ENCODE data around the gene CDIP1. TPM values are rescaled to one million over a fixed set of nuclear protein-coding genes. Genes with fewer than 3 reads are reported as not detected.

The CDIP1 gene
- total and polyA plus RNA-seq, 9 of the 15 experiments (the other 6 are each of a cell fraction or from before 2014, with no cell fraction given): 0.29 TPM; not detected in 8

DNA sequence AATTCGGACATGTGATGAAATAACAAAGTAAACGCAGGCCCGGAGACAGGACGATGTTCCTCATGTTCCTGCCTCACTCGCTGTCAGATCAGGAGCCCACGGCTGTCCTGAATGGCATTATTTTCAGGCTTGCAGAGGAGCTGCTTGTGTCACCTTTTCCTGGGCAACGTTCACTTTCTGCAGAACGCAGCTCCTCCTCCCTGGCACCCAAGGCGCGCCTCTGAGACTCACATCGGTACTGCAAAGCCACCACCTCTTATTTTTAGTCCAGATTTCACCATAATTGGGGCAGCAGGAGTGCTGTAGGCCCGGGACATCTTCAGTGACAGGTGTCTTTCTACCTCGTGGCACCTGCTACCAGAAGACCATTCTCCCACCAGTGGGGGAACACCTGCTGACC is 9.6 kb upstream of the CDIP1 start:
- intact Hi-C loops (cut with micrococcal nuclease): no loop called here
- TF ChIP-seq, protein P1, sequence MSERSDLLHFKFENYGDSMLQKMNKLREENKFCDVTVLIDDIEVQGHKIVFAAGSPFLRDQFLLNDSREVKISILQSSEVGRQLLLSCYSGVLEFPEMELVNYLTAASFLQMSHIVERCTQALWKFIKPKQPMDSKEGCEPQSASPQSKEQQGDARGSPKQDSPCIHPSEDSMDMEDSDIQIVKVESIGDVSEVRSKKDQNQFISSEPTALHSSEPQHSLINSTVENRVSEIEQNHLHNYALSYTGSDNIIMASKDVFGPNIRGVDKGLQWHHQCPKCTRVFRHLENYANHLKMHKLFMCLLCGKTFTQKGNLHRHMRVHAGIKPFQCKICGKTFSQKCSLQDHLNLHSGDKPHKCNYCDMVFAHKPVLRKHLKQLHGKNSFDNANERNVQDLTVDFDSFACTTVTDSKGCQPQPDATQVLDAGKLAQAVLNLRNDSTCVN (CRISPR knock-in tag; IDR thresholded peaks at IDR 0.05): no peak
- no peak for TF ChIP-seq RHOXF2B (CRISPR knock-in tag; conservative IDR thresholded peaks at IDR 0.05)
- TF ChIP-seq XRCC4 (IDR thresholded peaks at IDR 0.05; ENCODE audit: extremely low read depth, insufficient read depth, insufficient read length): no peak
- TF ChIP-seq FOXK2 (conservative IDR thresholded peaks at IDR 0.05 in 1 of 2, IDR thresholded peaks at IDR 0.05 in 1 of 2; ENCODE audit: low read depth in 2 of 2): no peak
- no peak for TF ChIP-seq PHB (CRISPR knock-in tag; IDR thresholded peaks at IDR 0.05)
- TF ChIP-seq LEF1 (IDR thresholded peaks at IDR 0.05): no peak
- TF ChIP-seq, protein P2, sequence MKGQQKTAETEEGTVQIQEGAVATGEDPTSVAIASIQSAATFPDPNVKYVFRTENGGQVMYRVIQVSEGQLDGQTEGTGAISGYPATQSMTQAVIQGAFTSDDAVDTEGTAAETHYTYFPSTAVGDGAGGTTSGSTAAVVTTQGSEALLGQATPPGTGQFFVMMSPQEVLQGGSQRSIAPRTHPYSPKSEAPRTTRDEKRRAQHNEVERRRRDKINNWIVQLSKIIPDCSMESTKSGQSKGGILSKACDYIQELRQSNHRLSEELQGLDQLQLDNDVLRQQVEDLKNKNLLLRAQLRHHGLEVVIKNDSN (CRISPR knock-in tag; IDR thresholded peaks at IDR 0.05): no peak
- no peak for TF ChIP-seq MAFK (IDR thresholded peaks at IDR 0.05; ENCODE audit: low read length)
- no peak for TF ChIP-seq ZNF316 (IDR thresholded peaks at IDR 0.05)
- ChIA-PET POLR2A (interaction anchor here (0.6 to 1.2 kb wide), 3 partner anchors 9 to 1394 kb away, joined by 3 read pairs; no protein-coding TSS in a partner anchor), CTCF (ENCODE audit: low intra/inter-chr PET ratio) (interaction anchor here (0.6 to 1.3 kb wide), 2 partner anchors 41 to 70 kb away, joined by 3 to 5 read pairs; no protein-coding TSS in a partner anchor)
- H3K4me2 ChIP-seq (ENCODE audit: insufficient read depth, low read length): no peak overlapping the region
- no peaks in the 10 kb centered on the region for H3K9me3 ChIP-seq (replicated peaks; ENCODE audit: control insufficient read depth, insufficient read depth, low read depth, low read length)
- DNase-seq (ENCODE audit: extremely low read depth in 1 of 4, low spot score in 3 of 4): peak in 1 of 4 experiments; percentile 2
- no TSS peak for BruUV-seq (replicated peaks)
- no peaks in the 10 kb centered on the region for H3K36me3 ChIP-seq (ENCODE audit: control insufficient read depth, insufficient read depth, low read length)
- no peak overlapping the region for H3K4me3 ChIP-seq
- H3K4me1 ChIP-seq (replicated peaks in 1 of 2; ENCODE audit: control insufficient read depth in 2 of 2, insufficient read depth in 2 of 2, low read length in 2 of 2): no peaks in the 10 kb centered on the region
- H3K79me2 ChIP-seq (ENCODE audit: control insufficient read depth, insufficient read depth, low read length): no peaks in the 10 kb centered on the region
- ATAC-seq: no peak
- in situ Hi-C loops (cut with MboI): no loop called here
- H3K27me3 ChIP-seq (ENCODE audit: control insufficient read depth in 2 of 2, insufficient read depth in 2 of 2, low read length in 2 of 2): peaks cover 35 to 64% of the 10 kb centered on the region in 2 experiments
- no peak overlapping the region for H3K27ac ChIP-seq (ENCODE audit: extremely low read depth, low read depth, low read length)
- no peaks in the 10 kb centered on the region for H3K9me1 ChIP-seq (ENCODE audit: control insufficient read depth, insufficient read depth, low read length)
- H4K20me1 ChIP-seq (replicated peaks; ENCODE audit: control insufficient read depth, insufficient read depth, low read length): no peaks in the 10 kb centered on the region
- no peak overlapping the region; the same call in 1 of the 2 replicates for H2AFZ ChIP-seq (ENCODE audit: low read depth, low read length)
- 13% methylated on average over 13 of the region's 13 CpGs for WGBS (ENCODE audit: insufficient coverage, low coverage, missing lambda C conversion rate)
- FAIRE-seq: no peak
- no peak overlapping the region for H3K9ac ChIP-seq (ENCODE audit: insufficient read depth in 1 of 2, low read depth in 2 of 2, low read length in 2 of 2)
